HCT116 (cell line): ENCODE results near the gene EXOC4. TPM values are rescaled to one million over a fixed set of nuclear protein-coding genes. Genes with fewer than 3 reads are reported as not detected.

Experiments
- ATAC-seq: fragments of 200-7000 bp; cut with Tn5 transposase; 2 replicates; pipeline ENCODE4 v1.9.1; 2020; ENCODE audit warnings: mild to moderate bottlenecking, moderate library complexity
- BruUV-seq: library from RNA; stranded (reverse); fragments of 400-500 nt; replicated peaks from 2 replicates; lab custom pipeline; 2021; lab: Mats Ljungman, UMichigan
- CTCF ChIA-PET: fragments of 300-600 bp; sonication (Branson Sonifier 250); formaldehyde crosslinking; loops from one replicate; lab custom pipeline; 2021; ENCODE audit warnings: antibody characterized with exemption; lab: Charles Lee
- POLR2A ChIA-PET: fragments of 300-600, 350-600 bp; sonication (Branson Sonifier 250); formaldehyde crosslinking; loops from one replicate; lab custom pipeline; 2021; ENCODE audit warnings: antibody characterized with exemption; lab: Charles Lee
- RAD21 ChIA-PET, 2 experiments: fragments of 300-600 bp; sonication (Branson Sonifier 250); formaldehyde crosslinking; loops; one replicate each; lab custom pipeline; 2023; ENCODE audit warnings: low total read pairs in 2 of 2; ENCODE audit not compliant: uncharacterized antibody in 2 of 2, unreplicated experiment in 2 of 2, low non-redundant PET in 1 of 2; lab: Charles Lee
- DNase-seq: peaks from one replicate; pipeline ENCODE4 v3.0.0-alpha.2; 2010; ENCODE audit warnings: low read depth, low spot score
- H2AFZ ChIP-seq: fragments of 200-600 bp; shearing (Covaris generic), sonication (generic); 2 replicates; pipeline ENCODE4 v1.6.1; 2017; ENCODE audit warnings: low read depth, mixed run types, mixed read lengths, antibody characterized with exemption, low read length; ENCODE audit not compliant: poor library complexity, severe bottlenecking
- H3K27ac ChIP-seq: 2 replicates; pipeline ENCODE4 v1.5.1; 2012; ENCODE audit warnings: low read depth, low read length
- H3K27me3 ChIP-seq: fragments of 200-600 bp; sonication (generic); 2 replicates; pipeline ENCODE4 v1.6.1; 2016; ENCODE audit warnings: mixed run types, low read length, mixed read lengths; ENCODE audit not compliant: insufficient read depth
- H3K36me3 ChIP-seq, 2 experiments: fragments of 200-500 bp in 1 of 2; fragments of 200-600 bp in 1 of 2; sonication (Bioruptor generic) in 1 of 2; sonication (generic) in 1 of 2; 2 replicates each; pipeline versions ENCODE4 v1.5.1 to v1.6.1; 2014 to 2016; ENCODE audit warnings: low read length in 2 of 2, inconsistent platforms in 1 of 2, mixed read lengths in 1 of 2, mixed run types in 1 of 2; ENCODE audit not compliant: insufficient read depth in 2 of 2, control insufficient read depth in 1 of 2
- H3K4me1 ChIP-seq, 2 experiments: fragments of 200-600 bp in 1 of 2; sonication (generic) in 1 of 2; 2 replicates each; pipeline versions ENCODE4 v1.5.1 to v1.6.1; 2012 to 2017; ENCODE audit warnings: low read length in 2 of 2, inconsistent platforms in 1 of 2, mild to moderate bottlenecking in 1 of 2, mixed read lengths in 1 of 2, mixed run types in 1 of 2, moderate library complexity in 1 of 2; ENCODE audit not compliant: insufficient read depth in 2 of 2, control insufficient read depth in 1 of 2
- H3K4me2 ChIP-seq: fragments of 200-600 bp; sonication (generic); 2 replicates; pipeline ENCODE4 v1.6.1; 2017; ENCODE audit warnings: mixed run types, low read length, mixed read lengths
- H3K4me3 ChIP-seq, 2 experiments: fragments of 200-600 bp in 1 of 2; sonication (generic) in 1 of 2; replicated peaks in 1 of 2; 2 replicates each; pipeline ENCODE4 v1.5.1; 2011 to 2016; ENCODE audit warnings: low read length in 2 of 2, control low read depth in 1 of 2, low read depth in 1 of 2, mild to moderate bottlenecking in 1 of 2, mixed read lengths in 1 of 2, mixed run types in 1 of 2
- H3K79me2 ChIP-seq: fragments of 200-600 bp; sonication (generic); 2 replicates; pipeline ENCODE4 v1.6.1; 2017; ENCODE audit warnings: mild to moderate bottlenecking, mixed run types, low read length, moderate library complexity, mixed read lengths; ENCODE audit not compliant: insufficient read depth
- H3K9ac ChIP-seq: fragments of 200-600 bp; sonication (generic); 2 replicates; pipeline ENCODE4 v1.6.1; 2016; ENCODE audit warnings: low read length, mixed read lengths
- H3K9me2 ChIP-seq: fragments of 200-600 bp; sonication (generic), shearing (Covaris generic); 2 replicates; pipeline ENCODE4 v1.6.1; 2017; ENCODE audit warnings: mixed run types, mild to moderate bottlenecking, moderate library complexity; ENCODE audit not compliant: insufficient read depth
- H3K9me3 ChIP-seq, 2 experiments: fragments of 200-500 bp in 1 of 2; fragments of 200-600 bp in 1 of 2; sonication (Bioruptor generic) in 1 of 2; sonication (generic) in 1 of 2; 2 replicates each; pipeline ENCODE4 v1.6.1; 2014 to 2017; ENCODE audit warnings: low read length in 2 of 2, mixed read lengths in 2 of 2, inconsistent platforms in 1 of 2, low read depth in 1 of 2, mild to moderate bottlenecking in 1 of 2, mixed run types in 1 of 2, moderate library complexity in 1 of 2; ENCODE audit not compliant: control insufficient read depth in 1 of 2, insufficient read depth in 1 of 2
- H4K20me1 ChIP-seq: fragments of 200-600 bp; sonication (generic), shearing (Covaris generic); 2 replicates; pipeline ENCODE4 v1.6.1; 2017; ENCODE audit warnings: mixed run types, mild to moderate bottlenecking, moderate library complexity; ENCODE audit not compliant: insufficient read depth
- ATF3 ChIP-seq: IDR thresholded peaks from 2 replicates; pipeline ENCODE4 v1.6.1; 2012
- CBX3 ChIP-seq: IDR thresholded peaks from 2 replicates; pipeline ENCODE4 v1.6.1; 2012; ENCODE audit warnings: low read depth
- CEBPB ChIP-seq: IDR thresholded peaks from 2 replicates; pipeline ENCODE4 v1.6.1; 2012; ENCODE audit warnings: low read depth
- CTCF ChIP-seq, 3 experiments: fragments of 200-600 bp in 1 of 3; sonication (generic) in 1 of 3; IDR thresholded peaks in 2 of 3; conservative IDR thresholded peaks in 1 of 3; 2 replicates each; pipeline ENCODE4 v1.5.1; 2012 to 2017; ENCODE audit warnings: low read depth in 2 of 3, low read length in 2 of 3, antibody characterized with exemption in 1 of 3, borderline replicate concordance in 1 of 3, control low read depth in 1 of 3, mild to moderate bottlenecking in 1 of 3, mixed read lengths in 1 of 3, mixed run types in 1 of 3, moderate library complexity in 1 of 3; ENCODE audit not compliant: insufficient read depth in 1 of 3
- EGR1 ChIP-seq: IDR thresholded peaks from 2 replicates; pipeline ENCODE4 v1.6.1; 2012; ENCODE audit warnings: low read depth
- ELF1 ChIP-seq: IDR thresholded peaks from 2 replicates; pipeline ENCODE4 v1.6.1; 2012; ENCODE audit warnings: low read depth, borderline replicate concordance
- EZH2phosphoT487 ChIP-seq: fragments of 200-600 bp; IDR thresholded peaks from 2 replicates; pipeline ENCODE4 v1.6.1; 2018; ENCODE audit warnings: antibody characterized with exemption, borderline replicate concordance
- FOSL1 ChIP-seq: IDR thresholded peaks from 2 replicates; pipeline ENCODE4 v1.6.1; 2012; ENCODE audit warnings: low read depth
- JUND ChIP-seq: IDR thresholded peaks from 2 replicates; pipeline ENCODE4 v1.6.1; 2012
- POLR2A ChIP-seq: IDR thresholded peaks from 2 replicates; pipeline ENCODE4 v1.7.0; 2011; ENCODE audit warnings: borderline replicate concordance; ENCODE audit not compliant: insufficient read depth, insufficient read length; ENCODE audit errors: extremely low read depth
- POLR2AphosphoS5 ChIP-seq: IDR thresholded peaks from 2 replicates; pipeline ENCODE4 v1.6.1; 2011; ENCODE audit warnings: mild to moderate bottlenecking, low read depth, low read length, moderate library complexity
- RAD21 ChIP-seq: IDR thresholded peaks from 2 replicates; pipeline ENCODE4 v1.6.1; 2012; ENCODE audit warnings: low read depth, mild to moderate bottlenecking
- SIN3A ChIP-seq: IDR thresholded peaks from 2 replicates; pipeline ENCODE4 v1.6.1; 2012; ENCODE audit warnings: low read depth
- SP1 ChIP-seq: IDR thresholded peaks from 2 replicates; pipeline ENCODE4 v1.6.1; 2012; ENCODE audit warnings: low read depth
- TCF7L2 ChIP-seq: IDR thresholded peaks from 2 replicates; pipeline ENCODE4 v1.7.0; 2011; ENCODE audit warnings: borderline replicate concordance, inconsistent platforms; ENCODE audit not compliant: insufficient read depth, insufficient read length; ENCODE audit errors: extremely low read depth
- YY1 ChIP-seq: IDR thresholded peaks from 2 replicates; pipeline ENCODE4 v1.6.1; 2011; ENCODE audit warnings: low read length, low read depth, moderate library complexity, mild to moderate bottlenecking; ENCODE audit not compliant: insufficient replicate concordance; ENCODE audit errors: extremely low read depth
- ZBTB33 ChIP-seq: IDR thresholded peaks from 2 replicates; pipeline ENCODE4 v1.6.1; 2011; ENCODE audit warnings: mild to moderate bottlenecking, low read length, moderate library complexity; ENCODE audit not compliant: insufficient replicate concordance; ENCODE audit errors: extremely low read depth
- ZNF274 ChIP-seq: fragments of 200-500 bp; sonication (Bioruptor generic); IDR thresholded peaks from 2 replicates; pipeline ENCODE4 v1.6.1; 2014; ENCODE audit warnings: mild to moderate bottlenecking, low read depth, low read length, inconsistent platforms
- intact Hi-C: fragments of 100-400 bp; cut with micrococcal nuclease; formaldehyde crosslinking; loops from 2 replicates; pipeline ENCODE4 v1.10.0; 2022
- total RNA-seq: library from RNA; stranded (reverse); gene quantifications from one replicate; pipeline ENCODE4 v1.2.1, GENCODE V29; 2021; ENCODE audit not compliant: unreplicated experiment

The EXOC4 gene
- total RNA-seq, 1 experiment from 2014 or later = 40.3 TPM

GRCh38 chr7:133298080-133298479, 45.2 kb downstream of the EXOC4 start:
- H3K9me2 ChIP-seq = no peaks in the 10 kb centered on the region
- CTCF ChIA-PET = no interaction called here
- DNase-seq = no peak
- no peaks in the 10 kb centered on the region for H3K27me3 ChIP-seq
- no peak overlapping the region for H3K27ac ChIP-seq
- no peak for TF ChIP-seq SP1
- no peak for TF ChIP-seq YY1
- no peak for TF ChIP-seq FOSL1
- no peak for TF ChIP-seq ZNF274
- no peak for TF ChIP-seq ZBTB33
- no peak for TF ChIP-seq CEBPB
- no peak for TF ChIP-seq SIN3A
- no peak for TF ChIP-seq ATF3
- no peak for TF ChIP-seq TCF7L2
- no peak for TF ChIP-seq POLR2AphosphoS5
- no peak for TF ChIP-seq RAD21
- no peak for TF ChIP-seq POLR2A
- no peak for TF ChIP-seq JUND
- TF ChIP-seq CTCF (IDR thresholded peaks at IDR 0.05 in 2 of 3, conservative IDR thresholded peaks at IDR 0.05 in 1 of 3; ENCODE audit: borderline replicate concordance in 1 of 3, insufficient read depth in 1 of 3, low read depth in 2 of 3, low read length in 2 of 3) = no peak
- TF ChIP-seq EZH2phosphoT487 = no peak
- no peak for TF ChIP-seq EGR1
- TF ChIP-seq ELF1 = no peak
- TF ChIP-seq CBX3 = no peak
- no peak overlapping the region for H3K4me3 ChIP-seq
- no peak overlapping the region for H2AFZ ChIP-seq
- H3K36me3 ChIP-seq = no peaks in the 10 kb centered on the region
- H4K20me1 ChIP-seq = no peaks in the 10 kb centered on the region
- H3K4me1 ChIP-seq = no peaks in the 10 kb centered on the region
- intact Hi-C loops = no loop called here
- BruUV-seq = no TSS peak
- H3K4me2 ChIP-seq = no peak overlapping the region
- no peak overlapping the region for H3K9ac ChIP-seq
- H3K9me3 ChIP-seq = no peaks in the 10 kb centered on the region
- POLR2A ChIA-PET = no interaction called here
- H3K79me2 ChIP-seq = no peaks in the 10 kb centered on the region; the same call in 1 of the 2 replicates
- no peak for ATAC-seq
- RAD21 ChIA-PET = no interaction called here
